ENCODE data around the gene TNRC6C. TPM values are rescaled to one million over a fixed set of nuclear protein-coding genes. Genes with fewer than 3 reads are reported as not detected.

The TNRC6C gene
- total and polyA plus RNA-seq, 4 donors, result 2.2 to 25.9 (median 13.8) TPM

DNA sequence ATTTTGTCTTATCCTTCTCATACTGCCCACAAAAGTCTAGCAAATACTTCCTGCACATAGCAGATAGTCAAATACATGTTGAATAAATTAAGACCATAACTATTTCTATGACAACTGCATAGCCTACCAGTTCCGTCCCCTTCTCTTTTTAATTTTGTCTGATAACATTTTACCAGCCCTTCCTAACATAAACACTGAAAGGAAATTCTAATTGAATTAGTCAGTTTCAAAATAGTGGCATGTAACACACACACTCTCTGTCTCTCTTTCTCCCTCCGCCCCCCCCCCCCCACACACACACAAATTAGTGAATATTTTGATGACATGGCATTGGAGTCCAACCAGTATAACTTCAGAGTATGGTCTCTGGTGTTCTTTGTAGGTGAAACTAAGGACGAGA, 41.8 kb downstream of the TNRC6C start:
- H3K9me3 ChIP-seq (ENCODE audit: control insufficient read depth in 4 of 4, insufficient read depth in 3 of 4, low read length in 3 of 4), result no peaks in the 10 kb centered on the region
- H3K9ac ChIP-seq (ENCODE audit: insufficient read depth in 1 of 2, low read length in 2 of 2), result no peak overlapping the region
- WGBS, 2 donors, result 60 to 82% methylated on average over 2 to 3 of the region's 3 CpGs
- no peak overlapping the region for H3K4me3 ChIP-seq
- peaks cover 0 to 28% (median 11%) of the 10 kb centered on the region in 5 donors for H3K4me1 ChIP-seq (ENCODE audit: control insufficient read depth in 5 of 5, insufficient read depth in 5 of 5, low read length in 5 of 5)
- ATAC-seq (ENCODE audit: insufficient read depth, low FRiP score) (no peak), DNase-seq (no peak)
- H3K36me3 ChIP-seq (ENCODE audit: control insufficient read depth in 4 of 4, insufficient read depth in 4 of 4, low read length in 4 of 4), result peaks cover 0 to 4% (median 0%) of the 10 kb centered on the region in 4 donors
- no peak for TF ChIP-seq CTCF (IDR thresholded peaks at IDR 0.05; ENCODE audit: control extremely low read depth, extremely low read depth)
- H3K27me3 ChIP-seq (ENCODE audit: control insufficient read depth in 3 of 3, insufficient read depth in 3 of 3, low read length in 2 of 3), result no peaks in the 10 kb centered on the region
- no peak overlapping the region for H3K27ac ChIP-seq (ENCODE audit: low read depth in 1 of 2, low read length in 1 of 2)

GRCh38 chr17:78001182-78001581, 42.7 kb downstream of the TNRC6C start:
- no peak for TF ChIP-seq CTCF (IDR thresholded peaks at IDR 0.05; ENCODE audit: control extremely low read depth, extremely low read depth)
- Histone ChIP-seq H3K4me3 (no peak overlapping the region), H3K36me3 (ENCODE audit: control insufficient read depth in 4 of 4, insufficient read depth in 4 of 4, low read length in 4 of 4) (peaks cover 0 to 5% (median 2%) of the 10 kb centered on the region in 4 donors), H3K27ac (ENCODE audit: low read depth in 1 of 2, low read length in 1 of 2) (no peak overlapping the region), H3K9me3 (ENCODE audit: control insufficient read depth in 4 of 4, insufficient read depth in 3 of 4, low read length in 3 of 4) (no peaks in the 10 kb centered on the region), H3K4me1 (ENCODE audit: control insufficient read depth in 5 of 5, insufficient read depth in 5 of 5, low read length in 5 of 5) (peaks cover 0 to 25% (median 8%) of the 10 kb centered on the region in 5 donors), H3K9ac (ENCODE audit: insufficient read depth in 1 of 2, low read length in 2 of 2) (no peak overlapping the region), H3K27me3 (ENCODE audit: control insufficient read depth in 3 of 3, insufficient read depth in 3 of 3, low read length in 2 of 3) (no peaks in the 10 kb centered on the region)
- DNase-seq (peak in 2 of 3 donors; percentile 36 to 37), ATAC-seq (ENCODE audit: insufficient read depth, low FRiP score) (no peak)
- 69 to 79% methylated on average over 3 of the region's 3 CpGs for WGBS, 2 donors

GRCh38 chr17:78001612-78002011, 43.1 kb downstream of the TNRC6C start:
- H3K4me1 ChIP-seq (ENCODE audit: control insufficient read depth in 5 of 5, insufficient read depth in 5 of 5, low read length in 5 of 5), result peaks cover 0 to 25% (median 8%) of the 10 kb centered on the region in 5 donors
- DNase-seq (no peak), ATAC-seq (ENCODE audit: insufficient read depth, low FRiP score) (no peak)
- no peak overlapping the region for H3K27ac ChIP-seq (ENCODE audit: low read depth in 1 of 2, low read length in 1 of 2)
- 42% methylated on average over 3 of the region's 3 CpGs for WGBS, 2 donors
- no peak overlapping the region for H3K9ac ChIP-seq (ENCODE audit: insufficient read depth in 1 of 2, low read length in 2 of 2)
- H3K36me3 ChIP-seq (ENCODE audit: control insufficient read depth in 4 of 4, insufficient read depth in 4 of 4, low read length in 4 of 4), result peaks cover 0 to 5% (median 2%) of the 10 kb centered on the region in 4 donors
- TF ChIP-seq CTCF (IDR thresholded peaks at IDR 0.05; ENCODE audit: control extremely low read depth, extremely low read depth), result no peak
- no peaks in the 10 kb centered on the region for H3K27me3 ChIP-seq (ENCODE audit: control insufficient read depth in 3 of 3, insufficient read depth in 3 of 3, low read length in 2 of 3)
- H3K9me3 ChIP-seq (ENCODE audit: control insufficient read depth in 4 of 4, insufficient read depth in 3 of 4, low read length in 3 of 4), result no peaks in the 10 kb centered on the region
- no peak overlapping the region for H3K4me3 ChIP-seq

- Histone ChIP-seq H3K27ac (ENCODE audit: low read depth in 1 of 2, low read length in 1 of 2) (no peak overlapping the region), H3K4me1 (ENCODE audit: control insufficient read depth in 5 of 5, insufficient read depth in 5 of 5, low read length in 5 of 5) (peaks cover 0 to 25% (median 8%) of the 10 kb centered on the region in 5 donors), H3K9ac (ENCODE audit: insufficient read depth in 1 of 2, low read length in 2 of 2) (no peak overlapping the region), H3K27me3 (ENCODE audit: control insufficient read depth in 3 of 3, insufficient read depth in 3 of 3, low read length in 2 of 3) (no peaks in the 10 kb centered on the region), H3K4me3 (no peak overlapping the region), H3K9me3 (ENCODE audit: control insufficient read depth in 4 of 4, insufficient read depth in 3 of 4, low read length in 3 of 4) (no peaks in the 10 kb centered on the region), H3K36me3 (ENCODE audit: control insufficient read depth in 4 of 4, insufficient read depth in 4 of 4, low read length in 4 of 4) (peaks cover 0 to 5% (median 3%) of the 10 kb centered on the region in 4 donors)
- WGBS, 2 donors, result 88 to 90% methylated on average over 4 of the region's 4 CpGs
- TF ChIP-seq CTCF (IDR thresholded peaks at IDR 0.05; ENCODE audit: control extremely low read depth, extremely low read depth), result no peak
- no peak for DNase-seq
- ATAC-seq (ENCODE audit: insufficient read depth, low FRiP score), result no peak
Observed at GRCh38 chr17:78002166-78002565, 43.7 kb downstream of the TNRC6C start.

Data from lung (tissue), 12 donors.